Keratinocyte (primary cell): ENCODE data around the gene ANKFN1. TPM values are rescaled to one million over a fixed set of nuclear protein-coding genes. Genes with fewer than 3 reads are reported as not detected.

Experiments
- DNase-seq: peaks from one replicate; pipeline ENCODE4 v3.0.0-alpha.2; 2011; ENCODE audit warnings: low read depth, missing footprints, low spot score
- FAIRE-seq: peaks from 2 replicates; lab custom pipeline; 2011; peaks lifted over from hg19 to GRCh38; lab: Jason Lieb, UNC
- H2AFZ ChIP-seq: 2 replicates; pipeline ENCODE4 v1.6.0; 2012; ENCODE audit warnings: low read length, control low read depth, inconsistent platforms; ENCODE audit not compliant: control insufficient read depth
- H3K27ac ChIP-seq: 2 replicates; pipeline ENCODE4 v1.5.1; 2011; ENCODE audit warnings: low read length; ENCODE audit not compliant: control insufficient read depth, insufficient read depth
- H3K27me3 ChIP-seq: 3 replicates; pipeline ENCODE4 v1.6.0; 2011; ENCODE audit warnings: low read length; ENCODE audit not compliant: control insufficient read depth, insufficient read depth; ENCODE audit errors: extremely low read depth
- H3K36me3 ChIP-seq, 2 experiments: 2 replicates in 1 of 2; 3 replicates in 1 of 2; pipeline ENCODE4 v1.5.1; 2011; ENCODE audit warnings: low read length in 2 of 2, mild to moderate bottlenecking in 1 of 2; ENCODE audit not compliant: control insufficient read depth in 2 of 2, insufficient read depth in 2 of 2; ENCODE audit errors: extremely low read depth in 1 of 2
- H3K4me1 ChIP-seq: 3 replicates; pipeline ENCODE4 v1.5.1; 2011; ENCODE audit warnings: low read length; ENCODE audit not compliant: control insufficient read depth, insufficient read depth; ENCODE audit errors: extremely low read depth
- H3K4me2 ChIP-seq: 3 replicates; pipeline ENCODE4 v1.6.0; 2011; ENCODE audit warnings: low read depth, low read length; ENCODE audit not compliant: control insufficient read depth, insufficient read depth; ENCODE audit errors: extremely low read depth
- H3K4me3 ChIP-seq, 3 experiments: fragments of 200-600 bp in 1 of 3; sonication (generic) in 1 of 3; 2 replicates in 2 of 3; 3 replicates in 1 of 3; pipeline ENCODE4 v1.5.1; 2011 to 2016; ENCODE audit warnings: low read length in 3 of 3, mild to moderate bottlenecking in 3 of 3, control low read depth in 2 of 3, inconsistent platforms in 1 of 3, low read depth in 1 of 3, mixed read lengths in 1 of 3, mixed run types in 1 of 3, moderate library complexity in 1 of 3; ENCODE audit not compliant: control insufficient read depth in 2 of 3, insufficient read depth in 2 of 3; ENCODE audit errors: extremely low read depth in 1 of 3
- H3K79me2 ChIP-seq: 2 replicates; pipeline ENCODE4 v1.6.0; 2012; ENCODE audit warnings: low read length; ENCODE audit not compliant: control insufficient read depth, insufficient read depth
- H3K9ac ChIP-seq: 3 replicates; pipeline ENCODE4 v1.6.0; 2011; ENCODE audit warnings: low read length; ENCODE audit not compliant: control insufficient read depth, insufficient read depth; ENCODE audit errors: extremely low read depth
- H3K9me1 ChIP-seq: 3 replicates; pipeline ENCODE4 v1.6.0; 2011; ENCODE audit warnings: low read length; ENCODE audit not compliant: control insufficient read depth, insufficient read depth; ENCODE audit errors: extremely low read depth
- H3K9me3 ChIP-seq: 2 replicates; pipeline ENCODE4 v1.5.1; 2012; ENCODE audit warnings: low read depth, low read length; ENCODE audit not compliant: control insufficient read depth
- H4K20me1 ChIP-seq: 3 replicates; pipeline ENCODE4 v1.6.0; 2011; ENCODE audit warnings: low read length; ENCODE audit not compliant: control insufficient read depth, insufficient read depth; ENCODE audit errors: extremely low read depth
- CTCF ChIP-seq, 3 experiments: IDR thresholded peaks in 1 of 3; conservative IDR thresholded peaks in 1 of 3; optimal IDR thresholded peaks in 1 of 3; 2 replicates in 2 of 3; 3 replicates in 1 of 3; pipeline versions ENCODE3 to v1.5.1; 2011; ENCODE audit warnings: low read length in 3 of 3, mild to moderate bottlenecking in 3 of 3, moderate library complexity in 2 of 3, control low read depth in 1 of 3, inconsistent platforms in 1 of 3; ENCODE audit not compliant: insufficient read depth in 2 of 3; ENCODE audit errors: extremely low read depth in 1 of 3
- EZH2 ChIP-seq: IDR thresholded peaks from one replicate; pipeline ENCODE4 v1.6.1; 2012; ENCODE audit warnings: inconsistent platforms, mild to moderate bottlenecking, low read length, moderate library complexity
- dilution Hi-C: fragments of 300-500 bp; cut with MboI; formaldehyde crosslinking; loops from one replicate; pipeline ENCODE4 v1.7.0; 2020; ENCODE audit warnings: low sequenced_read_pairs; ENCODE audit not compliant: extremely low pct_ligation_motif_present
- polyA plus RNA-seq, 5 experiments: library from polyadenylated mRNA; depleted of rRNA in 3 of 5; stranded (reverse) in 3 of 5; stranded (forward) in 1 of 5; unstranded in 1 of 5; fragments of >200 nt; gene quantifications; 1 replicate in 1 of 5; 2 replicates in 3 of 5; 3 replicates in 1 of 5; pipeline versions ENCODE4 v1.2.1 to v1.2.3, GENCODE V29; 2011 to 2012; ENCODE audit warnings: missing spikeins in 2 of 5, low read depth in 1 of 5, low replicate concordance in 1 of 5

ANKFN1 gene
- polyA plus RNA-seq, 1 donor (not counting 4 experiments of a cell fraction or from before 2014, with no cell fraction given) = 0.12 TPM

- no peaks in the 10 kb centered on the region for H3K79me2 ChIP-seq
- no peaks in the 10 kb centered on the region for H3K4me1 ChIP-seq
- H3K27me3 ChIP-seq = no peaks in the 10 kb centered on the region
- H3K27ac ChIP-seq = no peak overlapping the region
- dilution Hi-C loops = no loop called here
- no peaks in the 10 kb centered on the region for H3K9me1 ChIP-seq
- no peak overlapping the region for H2AFZ ChIP-seq
- no peaks in the 10 kb centered on the region for H4K20me1 ChIP-seq
- DNase-seq = no peak
- H3K4me3 ChIP-seq = no peak overlapping the region
- H3K9me3 ChIP-seq = no peaks in the 10 kb centered on the region
- no peak overlapping the region for H3K4me2 ChIP-seq
- H3K9ac ChIP-seq = no peak overlapping the region
- TF ChIP-seq CTCF (optimal IDR thresholded peaks at IDR 0.05 in 1 of 3, IDR thresholded peaks at IDR 0.05 in 1 of 3, conservative IDR thresholded peaks at IDR 0.05 in 1 of 3; ENCODE audit: extremely low read depth in 1 of 3, insufficient read depth in 2 of 3, low read length in 3 of 3) = no peak
- TF ChIP-seq EZH2 = no peak
- H3K36me3 ChIP-seq = no peaks in the 10 kb centered on the region
- no peak for FAIRE-seq
These were observed 270.7 kb downstream of the ANKFN1 start for GRCh38 chr17:56424005-56424404.

- H3K79me2 ChIP-seq = no peaks in the 10 kb centered on the region
- H2AFZ ChIP-seq = no peak overlapping the region
- DNase-seq = no peak
- no peaks in the 10 kb centered on the region for H3K9me1 ChIP-seq
- H3K36me3 ChIP-seq = no peaks in the 10 kb centered on the region
- no peaks in the 10 kb centered on the region for H3K9me3 ChIP-seq
- no peak for FAIRE-seq
- TF ChIP-seq EZH2 = no peak
- TF ChIP-seq CTCF (optimal IDR thresholded peaks at IDR 0.05 in 1 of 3, IDR thresholded peaks at IDR 0.05 in 1 of 3, conservative IDR thresholded peaks at IDR 0.05 in 1 of 3; ENCODE audit: extremely low read depth in 1 of 3, insufficient read depth in 2 of 3, low read length in 3 of 3) = no peak
- dilution Hi-C loops = no loop called here
- no peak overlapping the region for H3K27ac ChIP-seq
- no peaks in the 10 kb centered on the region for H3K4me1 ChIP-seq
- no peaks in the 10 kb centered on the region for H3K27me3 ChIP-seq
- no peak overlapping the region for H3K4me2 ChIP-seq
- no peak overlapping the region for H3K9ac ChIP-seq
- H4K20me1 ChIP-seq = no peaks in the 10 kb centered on the region
- no peak overlapping the region for H3K4me3 ChIP-seq
These were observed 271.3 kb downstream of the ANKFN1 start for GRCh38 chr17:56424543-56425044.
